Aorta (tissue), 5 donors: Measurements from ENCODE around the gene EMC7. TPM values are rescaled to one million over a fixed set of nuclear protein-coding genes. Genes with fewer than 3 reads are reported as not detected.

Source experiments
- ATAC-seq: fragments of 200-7000 bp; cut with Tn5 transposase; one replicate; pipeline ENCODE4 v1.9.1; 2022; ENCODE audit warnings: moderate library complexity; ENCODE audit not compliant: low FRiP score
- DNase-seq, 2 donors: peaks; one replicate each; pipeline ENCODE4 v3.0.0-alpha.2; 2020
- H3K27ac ChIP-seq, 2 donors: one replicate each; pipeline ENCODE4 v1.5.1; 2013; ENCODE audit warnings: low read length in 2 of 2, mild to moderate bottlenecking in 2 of 2, moderate library complexity in 2 of 2, control low read depth in 1 of 2, inconsistent platforms in 1 of 2, low read depth in 1 of 2
- H3K27me3 ChIP-seq, 2 donors: one replicate each; pipeline ENCODE4 v1.6.1; 2013; ENCODE audit warnings: control low read depth in 1 of 2, low read length in 1 of 2, mild to moderate bottlenecking in 1 of 2, moderate library complexity in 1 of 2; ENCODE audit not compliant: insufficient read depth in 2 of 2, control insufficient read depth in 1 of 2
- H3K36me3 ChIP-seq, 2 donors: one replicate each; pipeline ENCODE4 v1.6.1; 2013; ENCODE audit warnings: control low read depth in 1 of 2, low read length in 1 of 2, mild to moderate bottlenecking in 1 of 2; ENCODE audit not compliant: insufficient read depth in 2 of 2, control insufficient read depth in 1 of 2
- H3K4me1 ChIP-seq, 2 donors: one replicate each; pipeline ENCODE4 v1.6.1; 2013; ENCODE audit warnings: low read length in 2 of 2, control low read depth in 1 of 2, mild to moderate bottlenecking in 1 of 2, moderate library complexity in 1 of 2; ENCODE audit not compliant: insufficient read depth in 2 of 2, control insufficient read depth in 1 of 2
- H3K4me3 ChIP-seq, 2 donors: one replicate each; pipeline ENCODE4 v1.5.1; 2013; ENCODE audit warnings: low read length in 2 of 2, control low read depth in 1 of 2, mild to moderate bottlenecking in 1 of 2
- H3K9me3 ChIP-seq: one replicate; pipeline ENCODE4 v1.6.1; 2013; ENCODE audit warnings: mild to moderate bottlenecking, low read length; ENCODE audit not compliant: control insufficient read depth
- WGBS, 2 donors: extraction: QIAGEN DNeasy Blood & Tissue Kit; methylation state at CpG; one replicate each; pipeline ENCODE4 v1.1.7; 2013; 5-methylcytosine and 5-hydroxymethylcytosine counted together
- intact Hi-C, 2 donors: fragments of 100-400 bp; cut with DNase I; formaldehyde crosslinking; loops; one replicate each; pipeline versions ENCODE4 v1.14.2 to v1.15.0; 2022
- polyA plus RNA-seq, 2 donors: library from polyadenylated mRNA; stranded (reverse); fragments of 200-250 nt; gene quantifications; one replicate each; pipeline ENCODE4 v1.2.3, GENCODE V29; 2013
- total RNA-seq, 2 donors: library from RNA; stranded (reverse); fragmentation: NEBNext Ultra II Directional; extraction: Animal tissue kit (Norgen Biotek cat#: 25700); gene quantifications; one replicate each; pipeline ENCODE4 v1.2.1, GENCODE V29; 2021
- donor health status: healthy with polysubstance abuse.
- donor health status: Bipolar disorder and iron deficiency.
- donor health status: DM: no; HTN: no; CAD: no.
- donor health status: DM: no; HTN: no; CAD: no.
- donor health status: DM: yes; HTN: yes; CAD: no.

EMC7 gene
- total and polyA plus RNA-seq, 4 donors = 53.5 to 91.5 (median 62.7) TPM

GRCh38 chr15:34038871-34039789, 62.5 kb downstream of the EMC7 start, which contains the start of gene AVEN:
AVEN (minus strand) TSS chr15:34039204; CDS start chr15:34039046, 158 bp downstream.
- Histone ChIP-seq H3K36me3 (no peaks in the 10 kb centered on the region), H3K4me3 (peak within 1 kb of the TSS; percentile 64 to 96), H3K9me3 (no peaks in the 10 kb centered on the region), H3K27me3 (no peaks in the 10 kb centered on the region), H3K27ac (peak within 1 kb of the TSS; percentile 94 to 98), H3K4me1 (peaks cover 3 to 4% of the 10 kb centered on the region in 2 donors)
- intact Hi-C loops = no loop called here
- DNase-seq = peak; percentile 70 to 85
- WGBS, 2 donors = 1% methylated on average over 57 to 82 of the region's 82 CpGs
- peak; percentile 77 for ATAC-seq

GRCh38 chr15:34038023-34038870, 63.4 kb downstream of the EMC7 start:
- intact Hi-C loops = no loop called here
- 1% methylated on average over 32 to 69 of the region's 70 CpGs for WGBS, 2 donors
- no peaks in the 10 kb centered on the region for H3K36me3 ChIP-seq

More at GRCh38 chr15:34038023-34038870, 63.4 kb downstream of the EMC7 start:
- Histone ChIP-seq H3K27ac (peak overlapping the region; percentile 94 to 98), H3K4me3 (peak overlapping the region; percentile 64 to 96), H3K27me3 (no peaks in the 10 kb centered on the region), H3K9me3 (no peaks in the 10 kb centered on the region), H3K4me1 (peaks cover 3 to 4% of the 10 kb centered on the region in 2 donors)
- ATAC-seq (peak; percentile 94), DNase-seq (peak; percentile 86 to 93)

Other genes starting within 250 kb of the EMC7 start
- gene CHRM5, start 133.4 kb downstream of the EMC7 start, total RNA-seq = not detected
- not detected for gene CHRM5, start 133.4 kb downstream of the EMC7 start, polyA plus RNA-seq
- gene AVEN, start 62.7 kb downstream of the EMC7 start, total RNA-seq = 10 to 100 TPM; 18.1 to 31.2 TPM
- 10 to 100 TPM; 22.8 to 58.7 TPM for gene AVEN, start 62.7 kb downstream of the EMC7 start, polyA plus RNA-seq
- 1 to 10 TPM; 1.7 TPM for gene PGBD4, start 221 bp upstream of the EMC7 start, total RNA-seq
- 1 to 10 TPM in 1 of 2 donors, under 1 TPM in 1; 0.13 to 1.4 TPM for gene PGBD4, start 221 bp upstream of the EMC7 start, polyA plus RNA-seq
- 10 to 100 TPM; 64.5 to 64.7 TPM for gene KATNBL1, start 108.2 kb upstream of the EMC7 start, total RNA-seq
- gene KATNBL1, start 108.2 kb upstream of the EMC7 start, polyA plus RNA-seq = 10 to 100 TPM; 16.4 to 32.0 TPM
- gene EMC4, start 123.2 kb upstream of the EMC7 start, total RNA-seq = 10 to 100 TPM; 64.9 to 71.8 TPM
- 100 to 1,000 TPM; 105 to 130 TPM for gene EMC4, start 123.2 kb upstream of the EMC7 start, polyA plus RNA-seq
- gene SLC12A6, start 235.9 kb upstream of the EMC7 start, total RNA-seq = 10 to 100 TPM; 40.5 to 46.0 TPM
- 10 to 100 TPM; 14.8 to 20.0 TPM for gene SLC12A6, start 235.9 kb upstream of the EMC7 start, polyA plus RNA-seq
- 100 to 1,000 TPM in 1 of 2 donors, 10 to 100 TPM in 1; 95.6 to 105 TPM for gene NOP10, start 241.3 kb upstream of the EMC7 start, total RNA-seq
- gene NOP10, start 241.3 kb upstream of the EMC7 start, polyA plus RNA-seq = 100 to 1,000 TPM; 167 to 284 TPM
- gene NUTM1, start 241.5 kb upstream of the EMC7 start, total RNA-seq = not detected
- not detected for gene NUTM1, start 241.5 kb upstream of the EMC7 start, polyA plus RNA-seq